Central memory CD4-positive, alpha-beta T cell (primary cell): Measurements from ENCODE around the gene RCBTB2.
A peak's percentile ranks its signal among the peaks of the same experiment; 100 is the strongest.

Experiments used
- DNase-seq: peaks from one replicate; pipeline ENCODE4 v3.0.0; 2022

The RCBTB2 gene

DNA sequence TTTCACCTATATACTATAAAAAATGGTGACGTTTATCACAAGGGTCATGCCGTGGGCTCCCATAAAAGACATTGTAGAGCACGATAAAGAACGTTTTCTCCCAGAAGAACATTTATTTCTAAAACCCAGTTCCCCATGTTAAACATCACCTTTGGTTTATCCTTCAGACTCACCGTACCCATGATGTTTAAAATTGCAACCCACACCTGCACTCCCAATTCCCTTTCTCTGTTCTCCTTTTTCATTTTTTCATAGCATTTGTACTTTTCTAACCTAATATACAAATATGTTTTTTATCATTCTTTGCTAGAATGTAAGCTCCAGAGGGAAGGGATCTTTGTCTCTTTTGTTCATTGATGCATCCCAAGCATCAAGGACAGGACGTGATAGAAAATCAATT lies 2.0 kb downstream of the RCBTB2 start:
- no peak for DNase-seq

DNA sequence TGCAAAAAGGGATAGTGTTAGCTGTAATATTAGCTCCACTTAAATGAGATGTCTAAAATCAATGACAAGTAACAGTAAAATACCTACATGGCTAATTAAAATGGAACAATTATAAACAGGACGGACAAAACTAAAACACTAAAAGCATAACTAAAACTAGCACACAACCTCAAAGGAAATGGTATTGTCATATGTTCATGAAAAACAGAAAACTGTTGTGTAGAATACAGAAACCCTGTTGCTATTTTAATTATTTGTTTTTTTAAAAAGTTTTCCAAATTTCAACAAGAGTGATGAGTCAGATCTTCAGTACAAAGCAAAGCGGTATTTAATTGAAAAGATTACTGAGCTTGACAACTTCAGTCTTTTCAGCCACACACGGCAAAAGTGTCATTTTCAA lies 4.2 kb downstream of the RCBTB2 start:
- DNase-seq: no peak

DNA sequence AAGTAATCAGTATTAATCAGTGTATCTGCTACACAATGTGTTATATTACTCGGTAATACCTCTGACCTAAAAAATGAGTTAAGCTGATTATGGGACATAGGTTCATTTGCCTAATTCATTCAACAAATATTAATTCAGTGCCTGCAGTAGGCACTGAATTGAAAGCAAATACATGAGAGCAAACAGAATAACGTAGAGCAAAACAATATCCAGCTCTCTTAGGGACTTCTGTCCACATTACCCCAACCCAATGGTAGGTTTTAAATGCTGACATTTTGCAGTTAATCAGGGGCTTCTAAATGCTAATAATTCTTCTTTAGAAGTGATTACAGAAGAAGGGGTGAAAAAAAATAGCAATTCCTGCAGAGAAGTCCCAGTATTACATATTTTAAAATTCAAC lies 4.9 kb downstream of the RCBTB2 start:
- no peak for DNase-seq

DNA sequence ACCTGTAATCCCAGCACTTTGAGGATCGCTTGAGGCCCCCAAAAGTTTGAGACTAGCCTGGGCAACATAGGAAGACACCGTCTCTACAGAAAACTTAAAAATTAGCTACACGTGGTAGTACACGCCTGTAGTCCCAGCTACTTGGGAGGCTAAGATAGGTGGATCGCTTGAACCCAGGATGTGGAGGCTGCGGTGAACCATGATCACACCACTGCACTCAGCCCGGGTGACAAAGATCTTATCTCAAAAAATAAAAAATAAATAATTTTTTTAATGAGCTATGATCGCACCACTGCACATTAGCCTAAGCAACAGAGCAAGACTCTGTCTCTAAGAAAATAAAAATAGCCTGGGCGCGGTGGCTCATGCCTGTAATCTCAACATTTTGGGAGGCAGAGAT lies 6.6 kb downstream of the RCBTB2 start:
- peak; percentile 15 for DNase-seq

DNA sequence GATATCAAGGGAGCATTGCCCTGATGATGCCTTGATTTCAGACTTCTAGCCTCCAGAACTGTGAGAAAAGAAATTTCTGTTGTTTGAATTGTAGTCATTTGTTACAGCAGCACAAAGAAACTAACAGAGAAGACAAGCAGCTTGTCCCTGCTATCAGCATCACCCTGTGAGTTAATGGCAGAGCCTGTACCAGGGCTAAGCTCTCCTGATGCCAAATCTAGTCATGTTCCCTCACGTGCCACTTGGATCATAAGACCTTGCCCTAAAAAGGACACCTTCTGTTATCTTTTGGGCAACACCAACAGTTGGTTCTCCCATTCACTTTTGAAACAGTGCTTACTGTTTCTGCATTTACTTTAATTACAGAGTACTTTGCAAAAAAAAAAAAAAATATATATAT lies 14.8 kb downstream of the RCBTB2 start:
- no peak for DNase-seq

DNA sequence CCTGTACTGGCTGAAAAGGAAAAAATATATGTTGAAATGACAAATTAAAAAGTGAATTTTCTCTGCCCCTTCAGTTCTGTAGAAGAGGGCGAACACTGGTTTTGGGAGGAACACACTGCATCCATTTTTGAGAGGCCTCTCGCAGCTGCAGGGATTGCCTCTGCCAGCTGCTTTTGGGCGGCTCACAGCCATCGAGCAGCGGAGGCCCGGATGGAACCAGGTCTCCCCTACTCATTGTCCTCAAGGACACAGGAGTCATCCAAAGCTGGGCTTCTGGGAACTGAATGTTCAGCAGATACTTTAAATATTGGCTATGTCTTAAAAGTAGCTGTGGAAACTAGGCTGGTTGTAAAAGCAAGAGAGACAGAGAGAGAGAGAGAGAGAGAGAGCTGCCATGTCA lies 17.1 kb downstream of the RCBTB2 start:
- DNase-seq: no peak

DNA sequence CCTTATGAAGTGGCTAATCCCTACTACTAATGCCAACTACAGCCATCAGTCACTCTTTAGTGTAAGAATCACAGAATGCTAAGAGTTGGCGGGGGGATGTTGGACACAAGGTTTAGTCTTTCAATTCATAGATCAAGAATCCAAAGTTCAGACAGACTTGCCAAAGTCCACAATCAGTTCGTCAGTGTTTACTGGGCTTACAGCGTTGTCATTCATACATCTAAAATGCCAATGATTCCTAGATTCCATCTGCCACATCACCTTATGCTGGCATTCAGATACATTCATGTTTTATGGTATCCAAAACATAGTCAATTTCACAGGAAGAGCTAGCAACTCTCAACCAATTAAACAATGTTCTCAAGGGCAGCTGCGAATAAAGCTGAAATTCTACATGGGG lies 18.1 kb downstream of the RCBTB2 start:
- DNase-seq: no peak

DNA sequence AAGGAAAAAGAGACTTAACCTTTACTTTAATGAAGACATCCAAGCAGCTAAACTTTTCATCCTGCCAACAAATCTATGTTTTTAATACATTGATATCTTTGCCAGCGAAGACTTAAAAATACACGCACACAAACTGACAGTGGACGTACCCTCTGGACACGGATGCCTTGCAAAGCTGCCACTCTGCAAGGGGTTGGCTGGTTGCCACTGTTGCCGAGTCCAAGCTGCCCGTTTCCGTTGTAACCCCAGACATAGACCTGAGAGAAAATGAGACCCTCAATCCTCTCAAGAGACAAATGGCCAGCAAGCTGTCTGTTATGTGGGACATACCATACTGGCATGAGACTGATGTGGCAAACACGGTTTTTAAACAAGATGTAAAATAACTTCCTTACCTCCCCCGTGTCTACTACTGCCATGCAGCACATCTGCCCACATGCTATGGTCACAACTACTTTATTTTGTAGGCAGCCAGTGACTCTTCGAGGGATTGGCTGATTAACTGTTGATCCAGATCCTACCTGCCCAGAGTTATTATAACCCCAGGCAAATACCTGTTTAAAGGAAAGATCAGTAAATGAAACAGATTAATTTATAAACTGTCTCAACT lies 21.2 kb downstream of the RCBTB2 start:
- DNase-seq: no peak

DNA sequence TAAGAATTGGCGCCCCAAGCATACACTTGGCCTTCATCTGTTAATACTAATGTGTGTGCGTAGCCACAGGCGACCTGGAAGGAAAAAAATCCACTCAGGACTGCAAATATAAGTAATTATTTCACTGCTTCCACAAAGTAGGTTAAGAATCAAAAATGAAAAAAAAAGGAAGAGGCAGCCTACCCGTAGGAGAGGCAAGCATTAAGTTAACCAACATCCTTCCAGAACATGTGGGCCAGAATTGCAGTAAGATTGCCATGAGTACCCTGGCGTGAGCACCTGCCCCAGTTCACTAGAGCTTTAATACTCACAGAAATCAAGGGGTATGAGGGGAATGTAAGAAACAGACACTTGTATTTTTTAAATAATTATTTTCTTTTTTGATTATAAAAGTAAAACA lies 22.2 kb downstream of the RCBTB2 start:
- DNase-seq: no peak

DNA sequence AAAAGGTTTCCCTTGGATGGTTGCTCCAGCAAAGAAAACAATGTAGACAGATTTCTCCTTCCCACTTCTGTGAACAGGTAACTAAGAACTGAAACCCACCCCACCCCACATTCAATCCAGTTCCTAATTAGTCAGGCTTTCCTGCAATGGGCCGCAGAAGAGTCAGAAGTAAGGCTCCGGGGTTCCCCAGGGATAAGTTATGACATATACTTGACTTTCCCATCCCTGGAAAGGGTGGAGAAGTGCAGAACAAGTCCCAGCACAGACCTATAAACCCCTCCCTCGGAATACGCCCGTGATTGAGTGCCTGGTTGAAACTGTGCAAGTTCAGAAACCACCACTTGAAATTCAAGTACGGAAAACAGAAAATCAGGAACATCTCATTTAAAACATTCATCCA lies 24.9 kb downstream of the RCBTB2 start:
- no peak for DNase-seq

DNA sequence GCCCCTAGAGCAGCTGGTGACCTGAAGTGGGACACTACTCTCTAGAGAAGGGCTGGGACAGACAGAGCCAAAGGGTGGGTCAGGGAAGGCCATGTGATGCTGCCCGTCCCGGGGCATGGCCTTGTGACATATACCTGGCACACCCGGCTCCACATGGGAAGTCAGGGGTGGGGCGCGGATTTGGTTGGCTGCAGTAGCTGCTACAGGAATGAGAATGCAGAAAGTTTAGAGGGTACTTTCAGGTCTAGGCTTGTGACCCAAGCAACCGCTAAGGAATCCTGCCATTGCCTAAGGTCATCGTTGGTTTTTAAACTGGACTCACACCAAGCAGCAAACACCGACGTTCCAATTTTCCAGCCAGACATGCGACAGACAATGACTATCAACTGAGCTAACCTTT lies 25.9 kb downstream of the RCBTB2 start:
- no peak for DNase-seq

DNA sequence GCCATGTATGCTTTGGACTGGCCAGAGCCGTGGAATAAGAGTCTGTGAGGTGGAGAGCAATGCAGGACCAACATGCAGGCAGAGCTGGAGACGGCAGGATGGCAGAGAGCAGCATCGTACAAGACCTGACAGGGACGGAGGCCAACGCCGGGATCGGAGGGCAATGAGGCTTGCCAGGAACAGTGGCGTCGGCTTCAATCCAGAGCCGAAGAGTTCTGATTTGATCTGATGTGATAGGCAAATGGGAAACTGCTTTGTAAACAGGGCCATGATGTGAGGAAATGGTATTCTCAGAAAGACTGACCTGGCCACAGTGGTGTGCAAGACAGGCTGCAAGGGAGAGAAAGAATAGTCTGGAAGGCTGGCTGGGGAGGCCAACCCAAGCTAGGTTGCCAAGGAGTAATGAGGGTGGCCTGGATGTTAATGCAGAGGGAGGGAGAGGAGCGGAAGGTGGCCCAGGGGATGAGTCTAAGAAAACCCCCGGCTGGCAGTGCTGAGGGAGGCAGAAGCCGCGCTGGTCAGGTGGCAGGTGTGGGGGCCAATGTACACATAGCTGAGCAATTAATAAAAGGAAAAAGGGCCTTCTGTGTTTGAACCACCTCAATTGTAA lies 26.7 kb downstream of the RCBTB2 start:
- DNase-seq: no peak

DNA sequence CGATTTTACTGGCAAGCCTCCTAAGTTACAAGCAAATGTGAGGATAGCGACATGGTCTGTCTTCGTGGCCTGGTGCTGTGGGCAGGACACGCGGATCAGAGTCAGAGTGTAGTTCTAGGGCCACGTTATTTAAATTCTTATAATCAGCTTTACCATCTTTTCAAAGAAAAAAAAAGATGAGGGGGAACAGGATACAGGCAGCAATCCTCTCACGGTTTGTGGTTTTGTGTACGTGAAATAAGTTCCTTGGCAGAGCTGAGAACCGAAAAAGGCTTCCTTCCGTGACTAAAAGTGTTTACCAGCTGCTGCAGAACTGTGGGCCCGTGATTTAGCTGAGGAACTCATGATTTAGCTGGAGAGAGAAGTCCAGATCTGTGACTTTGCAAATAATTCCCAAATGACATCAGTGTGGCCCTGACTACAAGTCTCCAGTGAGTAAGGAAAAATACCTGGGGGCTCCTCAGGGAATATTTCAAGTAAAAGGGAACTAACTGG lies 27.2 kb downstream of the RCBTB2 start:
- DNase-seq: peak; percentile 84

DNA sequence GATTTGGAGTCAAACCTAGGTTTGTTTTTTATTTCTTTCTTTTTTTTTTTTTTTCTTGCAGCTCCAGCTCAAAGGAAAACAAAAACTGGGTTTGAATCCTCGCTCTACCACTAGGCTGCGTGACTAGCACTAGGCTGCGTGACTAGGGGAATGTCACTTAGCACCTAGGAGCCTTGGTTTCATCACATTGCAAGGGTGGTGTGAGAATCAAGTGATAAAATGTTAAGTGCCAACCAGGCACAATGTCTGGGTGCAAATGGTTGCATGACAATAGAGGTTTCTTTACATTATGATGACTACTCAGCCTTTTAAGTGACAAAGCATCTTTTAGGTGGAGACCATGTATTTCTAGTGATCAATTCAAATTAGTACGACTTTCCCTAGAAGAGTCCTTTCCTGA lies 27.9 kb downstream of the RCBTB2 start:
- no peak for DNase-seq

DNA sequence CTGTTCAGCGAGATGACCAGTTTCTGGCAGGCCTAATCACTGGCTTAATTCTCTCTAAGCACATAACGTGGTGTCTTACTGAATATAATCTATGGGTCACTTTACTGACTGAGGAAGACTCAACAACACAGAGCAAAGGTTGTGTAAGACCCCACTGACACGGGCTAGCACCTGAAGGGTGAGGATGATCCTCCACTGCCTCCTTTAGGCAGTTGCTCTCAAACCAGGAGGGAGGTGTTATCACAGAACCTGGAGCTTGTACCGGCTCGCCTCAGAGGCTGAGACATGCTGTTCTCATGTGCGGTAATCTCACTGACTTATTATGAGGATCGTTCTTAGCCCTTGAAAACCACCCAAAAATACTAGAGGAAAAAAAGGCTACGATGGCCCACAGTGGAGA lies 28.3 kb downstream of the RCBTB2 start:
- DNase-seq: no peak

DNA sequence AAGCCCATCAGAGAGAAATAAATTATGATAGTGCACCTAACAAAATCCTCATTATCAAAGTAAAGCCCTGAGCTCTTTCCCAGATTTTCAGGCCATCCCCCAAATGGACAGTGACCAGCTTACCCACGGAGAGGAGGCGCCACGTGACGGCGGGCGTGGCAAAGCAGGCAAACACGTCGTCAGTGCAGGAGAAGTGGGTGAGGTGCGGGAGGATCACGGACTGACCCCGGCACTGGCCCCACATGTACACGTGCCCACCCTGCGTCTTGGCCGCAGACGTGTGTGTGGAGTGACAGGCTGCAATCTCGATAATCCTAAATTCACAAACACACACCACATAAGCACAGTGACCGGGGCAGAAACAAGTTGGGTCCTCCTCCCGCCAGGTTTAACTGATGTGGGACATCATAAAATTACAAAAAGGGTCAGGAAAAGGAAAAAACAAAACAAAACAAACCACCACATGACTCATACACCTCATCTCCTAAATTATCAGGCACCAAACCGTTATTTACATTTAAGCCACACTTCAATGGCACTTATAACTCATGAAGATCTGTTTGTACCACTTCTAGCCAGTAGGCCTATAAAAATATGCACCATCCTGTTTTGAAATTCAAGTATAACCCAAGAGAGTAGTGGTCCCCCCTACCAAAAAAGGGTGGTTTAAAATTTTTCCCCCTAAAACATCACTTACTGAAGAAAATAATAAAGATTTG lies 30.1 kb downstream of the RCBTB2 start:
- DNase-seq: no peak

DNA sequence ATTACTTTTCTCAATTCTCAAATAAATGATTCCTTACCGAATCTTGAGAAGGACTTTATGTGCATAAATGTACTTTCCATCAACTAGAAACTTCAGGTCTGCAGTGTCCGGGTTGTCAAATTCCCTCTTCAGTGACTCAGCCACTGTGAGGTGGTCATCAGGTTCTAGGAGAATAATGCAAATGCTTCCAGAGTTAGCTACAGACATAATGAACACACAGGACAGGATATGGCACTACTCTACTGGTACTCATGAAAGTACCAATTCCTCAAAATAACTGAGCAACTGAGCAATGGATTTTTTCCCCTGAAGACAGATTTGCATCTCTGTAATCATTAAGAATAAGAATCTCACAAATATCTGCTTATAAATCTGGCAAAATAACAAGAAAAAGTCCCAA lies 31.2 kb downstream of the RCBTB2 start:
- DNase-seq: no peak

DNA sequence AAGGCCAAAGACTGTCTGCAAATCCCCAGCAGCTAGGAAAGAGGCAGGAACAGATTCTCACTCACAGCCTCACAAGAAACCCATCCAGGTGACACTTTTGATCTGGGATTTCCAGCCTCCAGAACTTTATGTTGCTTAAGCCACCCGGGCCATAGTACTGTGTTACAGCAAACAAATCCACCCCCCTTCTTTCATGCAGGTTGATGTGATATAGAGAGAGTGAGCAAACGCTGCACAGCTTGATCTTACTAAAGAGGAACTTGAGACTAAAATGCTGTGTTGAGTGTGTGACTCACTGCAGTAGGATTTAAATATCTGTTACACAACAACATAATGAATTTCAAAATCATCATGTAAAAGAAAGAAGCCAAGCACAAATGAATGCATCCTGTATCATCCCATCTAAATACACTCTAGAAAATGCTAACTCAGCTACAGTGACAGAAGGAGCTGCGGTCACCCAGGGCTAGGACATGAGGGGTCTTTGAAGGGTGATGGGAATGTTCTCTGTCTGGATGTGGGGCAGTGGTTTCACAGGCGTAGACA lies 32.2 kb downstream of the RCBTB2 start:
- DNase-seq: no peak

DNA sequence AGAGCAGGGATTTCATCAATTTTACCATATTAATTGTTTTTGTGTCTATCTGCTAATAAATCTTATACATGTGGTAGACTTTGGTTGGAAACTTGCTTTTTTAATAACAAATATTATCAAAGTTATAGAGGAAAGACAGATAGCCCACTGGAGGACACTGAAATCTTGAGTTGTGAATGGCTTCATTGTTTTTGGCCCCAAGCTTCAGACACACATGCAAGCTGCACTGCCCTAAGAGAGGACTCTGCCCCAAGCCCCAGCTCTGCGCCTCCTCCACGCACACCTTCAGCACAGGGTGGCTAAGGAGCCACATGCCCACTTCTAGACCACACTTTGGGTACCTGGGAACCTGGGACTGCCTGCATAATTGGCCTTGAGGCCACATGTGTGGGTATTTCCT lies 35.2 kb downstream of the RCBTB2 start:
- no peak for DNase-seq

DNA sequence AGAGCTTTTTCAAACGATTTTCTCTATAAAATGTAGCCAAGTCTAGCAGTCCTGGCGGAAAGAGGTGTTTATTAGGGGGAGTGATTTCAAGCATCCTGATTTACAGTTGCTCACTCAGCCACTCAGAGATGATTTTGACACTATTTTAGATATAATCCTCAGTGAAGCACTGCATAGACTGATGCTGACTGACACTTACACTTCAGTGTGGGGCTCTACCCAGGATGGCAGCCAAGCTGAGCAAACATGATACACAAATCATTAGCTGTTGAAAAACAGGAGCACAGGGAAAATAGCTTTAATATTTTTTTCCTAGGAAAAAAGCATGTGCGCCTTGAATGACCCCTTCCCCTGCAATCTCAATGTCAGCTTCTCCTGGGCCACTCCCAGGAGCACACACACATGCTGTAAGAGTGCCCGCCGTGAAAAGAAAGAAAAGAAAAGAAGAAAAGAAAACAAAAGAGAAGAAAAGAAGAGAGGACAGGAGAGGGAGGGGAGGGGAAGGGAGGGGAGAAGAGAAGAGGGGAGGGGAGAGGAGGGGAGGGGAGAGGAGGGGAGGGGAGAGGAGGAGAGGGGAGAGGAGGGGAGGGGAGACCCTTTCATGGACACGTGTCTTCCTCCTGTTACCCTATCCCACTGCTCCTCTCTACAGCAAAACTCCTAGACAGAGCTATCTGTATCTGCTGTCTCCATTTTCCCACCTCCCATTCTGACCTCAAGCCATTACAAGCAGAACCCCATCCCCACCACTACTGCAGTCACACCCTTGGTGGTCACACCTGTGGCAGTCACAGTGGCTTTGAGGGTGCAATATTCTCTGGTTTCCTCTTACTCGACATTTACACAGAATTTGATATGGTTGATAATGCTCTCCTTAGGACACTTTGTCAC lies 36.4 kb downstream of the RCBTB2 start:
- DNase-seq: no peak

DNA sequence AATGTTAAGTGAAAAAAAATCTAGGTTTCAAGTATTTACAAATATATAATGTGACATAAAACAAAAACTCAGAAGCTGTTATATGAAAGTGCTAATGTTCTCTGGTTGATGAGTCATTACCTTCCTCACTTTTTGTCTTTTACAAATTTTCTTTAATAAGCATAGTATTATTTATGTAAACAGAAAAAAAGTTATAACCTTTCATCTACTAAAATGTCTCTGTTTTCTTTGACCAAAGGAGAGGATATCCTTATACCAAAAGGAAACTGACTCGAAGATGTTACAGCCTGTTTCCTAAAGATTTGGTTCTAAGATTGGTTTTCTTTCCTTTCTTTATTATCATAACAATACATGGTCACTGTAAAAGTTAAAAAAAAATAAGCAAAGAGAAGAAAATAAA lies 38.0 kb downstream of the RCBTB2 start:
- DNase-seq: no peak

DNA sequence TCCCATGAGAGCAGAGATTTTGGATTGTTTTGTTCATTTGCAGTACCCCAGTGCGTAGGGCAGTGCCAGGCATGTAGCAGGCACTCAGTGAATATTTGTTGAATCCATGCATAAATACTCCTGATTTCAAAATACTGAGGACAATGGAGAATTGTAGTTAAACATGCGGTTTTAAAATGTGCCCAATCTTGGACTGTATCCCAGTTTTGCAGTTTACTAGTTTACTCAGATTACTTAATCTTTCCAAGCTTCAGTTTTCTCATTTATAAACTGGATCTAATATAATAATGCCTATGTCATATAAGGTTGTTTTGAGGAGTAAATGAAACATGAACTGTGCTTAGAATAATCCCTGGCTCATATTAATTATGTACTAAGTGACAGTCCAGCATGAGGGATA lies 39.0 kb downstream of the RCBTB2 start:
- no peak for DNase-seq
